Measurements from ENCODE around the gene RNF181.

RNF181 gene

GRCh38 chr2:85621338-85621737 is 25.8 kb downstream of the RNF181 start:
- Mint-ChIP-seq H3K4me3 (no peak overlapping the region), H3K27me3 (ENCODE audit: low read depth, poor library complexity) (no peaks in the 10 kb centered on the region), H3K27ac (no peak overlapping the region), H3K9me3 (no peaks in the 10 kb centered on the region), H3K36me3 (ENCODE audit: low read depth) (peaks cover 47% of the 10 kb centered on the region), H3K4me1 (peaks cover 8% of the 10 kb centered on the region)
- DNase-seq, result no peak
- no peak for TF ChIP-seq CTCF (IDR thresholded peaks at IDR 0.05)

- no peak overlapping the region for H3K4me3 Mint-ChIP-seq
- no peak for TF ChIP-seq CTCF (IDR thresholded peaks at IDR 0.05)
- no peak overlapping the region for H3K27ac Mint-ChIP-seq
- H3K27me3 Mint-ChIP-seq (ENCODE audit: low read depth, poor library complexity), result no peaks in the 10 kb centered on the region
- no peaks in the 10 kb centered on the region for H3K4me1 Mint-ChIP-seq
- H3K9me3 Mint-ChIP-seq, result no peaks in the 10 kb centered on the region
- H3K36me3 Mint-ChIP-seq (ENCODE audit: low read depth), result peaks cover 61% of the 10 kb centered on the region
- DNase-seq, result no peak
Measured at GRCh38 chr2:85623991-85624390, 28.4 kb downstream of the RNF181 start.

GRCh38 chr2:85628658-85629057 is 33.1 kb downstream of the RNF181 start:
- no peak for DNase-seq
- Mint-ChIP-seq H3K36me3 (ENCODE audit: low read depth) (peaks cover 79% of the 10 kb centered on the region), H3K4me1 (no peaks in the 10 kb centered on the region), H3K27me3 (ENCODE audit: low read depth, poor library complexity) (no peaks in the 10 kb centered on the region), H3K9me3 (no peaks in the 10 kb centered on the region), H3K27ac (no peak overlapping the region), H3K4me3 (no peak overlapping the region)
- TF ChIP-seq CTCF (IDR thresholded peaks at IDR 0.05), result no peak

GRCh38 chr2:85631316-85631715 is 35.8 kb downstream of the RNF181 start:
- no peak for TF ChIP-seq CTCF (IDR thresholded peaks at IDR 0.05)

GRCh38 chr2:85635011-85635410 is 39.5 kb downstream of the RNF181 start:
- TF ChIP-seq CTCF (IDR thresholded peaks at IDR 0.05), result no peak
- no peak for DNase-seq
- Mint-ChIP-seq H3K27ac (no peak overlapping the region), H3K4me3 (no peak overlapping the region), H3K36me3 (ENCODE audit: low read depth) (peaks cover 75% of the 10 kb centered on the region), H3K9me3 (no peaks in the 10 kb centered on the region), H3K4me1 (no peaks in the 10 kb centered on the region), H3K27me3 (ENCODE audit: low read depth, poor library complexity) (peaks cover 2% of the 10 kb centered on the region)

More at GRCh38 chr2:85631316-85631715, 35.8 kb downstream of the RNF181 start:
- no peak for DNase-seq
- Mint-ChIP-seq H3K4me3 (no peak overlapping the region), H3K27me3 (ENCODE audit: low read depth, poor library complexity) (no peaks in the 10 kb centered on the region), H3K27ac (no peak overlapping the region), H3K36me3 (ENCODE audit: low read depth) (peaks cover 75% of the 10 kb centered on the region), H3K9me3 (no peaks in the 10 kb centered on the region), H3K4me1 (no peaks in the 10 kb centered on the region)

- H3K4me1 Mint-ChIP-seq, result no peaks in the 10 kb centered on the region
- H3K27ac Mint-ChIP-seq, result peak overlapping the region; percentile 76
- TF ChIP-seq CTCF (IDR thresholded peaks at IDR 0.05), result no peak
Measured at GRCh38 chr2:85635636-85636035, 40.1 kb downstream of the RNF181 start.

More at GRCh38 chr2:85635636-85636035, 40.1 kb downstream of the RNF181 start:
- Mint-ChIP-seq H3K4me3 (no peak overlapping the region), H3K9me3 (no peaks in the 10 kb centered on the region), H3K36me3 (ENCODE audit: low read depth) (peaks cover 73% of the 10 kb centered on the region), H3K27me3 (ENCODE audit: low read depth, poor library complexity) (peaks cover 2% of the 10 kb centered on the region)
- DNase-seq, result no peak
